Esophagus squamous epithelium (tissue), 5 donors: Measurements from ENCODE around the gene ASXL3. TPM values are rescaled to one million over a fixed set of nuclear protein-coding genes. Genes with fewer than 3 reads are reported as not detected.

Source experiments
- DNase-seq: peaks from one replicate; lab custom pipeline; 2025; lab: John Stamatoyannopoulos, UW
- H3K27ac ChIP-seq, 4 donors: fragments of 200-600 bp; sonication (generic); one replicate each; pipeline ENCODE4 v1.5.1; 2016 to 2019; ENCODE audit warnings: mild to moderate bottlenecking in 1 of 4
- H3K27me3 ChIP-seq, 4 donors: fragments of 200-600 bp; sonication (generic); 1 replicate in 3 of 4; 2 replicates in 1 of 4; pipeline versions ENCODE4 v1.5.1 to v1.6.0; 2017 to 2021; ENCODE audit warnings: antibody characterized with exemption in 1 of 4
- H3K36me3 ChIP-seq, 3 donors: fragments of 200-600 bp; sonication (generic); one replicate each; pipeline ENCODE4 v1.5.1; 2016 to 2019
- H3K4me1 ChIP-seq, 3 donors: fragments of 200-600 bp; sonication (generic); one replicate each; pipeline ENCODE4 v1.5.1; 2017 to 2019
- H3K4me3 ChIP-seq, 4 donors: fragments of 200-600 bp; sonication (generic); 1 replicate in 3 of 4; 2 replicates in 1 of 4; pipeline ENCODE4 v1.5.1; 2016 to 2019; ENCODE audit warnings: mild to moderate bottlenecking in 2 of 4, moderate library complexity in 1 of 4
- H3K9me3 ChIP-seq, 3 donors: fragments of 200-600 bp; sonication (generic); one replicate each; pipeline ENCODE4 v1.5.1; 2016 to 2019
- POLR2A ChIP-seq, 4 donors: fragments of 450-650 bp; IDR thresholded peaks; one replicate each; pipeline ENCODE4 v1.6.1; 2017; ENCODE audit warnings: antibody characterized with exemption in 4 of 4, mild to moderate bottlenecking in 4 of 4, moderate library complexity in 3 of 4
- WGBS, 2 donors: methylation state at CpG; one replicate each; pipeline ENCODE4 v1.1.5; 2018; 5-methylcytosine and 5-hydroxymethylcytosine counted together
- intact Hi-C: fragments of 100-400 bp; cut with DNase I; formaldehyde crosslinking; loops from one replicate; pipeline ENCODE4 v1.15.0; 2022
- total RNA-seq, 4 donors: library from RNA; depleted of rRNA; stranded (reverse); fragments of >200 nt; gene quantifications; one replicate each; pipeline ENCODE4 v1.1.0, GENCODE V29; 2016
- TF ChIP-seq, protein P1 (sequence below), 6 experiments: fragments of 450-650 bp in 4 of 6; fragments of 200-600 bp in 2 of 6; sonication (generic) in 2 of 6; IDR thresholded peaks; one replicate each; pipeline ENCODE4 v1.5.1; 2016 to 2019; ENCODE audit warnings: antibody characterized with exemption in 6 of 6, mild to moderate bottlenecking in 4 of 6, moderate library complexity in 4 of 6
- donor health status: DM: yes; HTN: yes; CAD: no.

ASXL3 gene
- total RNA-seq, 4 donors from 2014 or later = 0.18 to 0.57 (median 0.18) TPM; not detected in 1

DNA sequence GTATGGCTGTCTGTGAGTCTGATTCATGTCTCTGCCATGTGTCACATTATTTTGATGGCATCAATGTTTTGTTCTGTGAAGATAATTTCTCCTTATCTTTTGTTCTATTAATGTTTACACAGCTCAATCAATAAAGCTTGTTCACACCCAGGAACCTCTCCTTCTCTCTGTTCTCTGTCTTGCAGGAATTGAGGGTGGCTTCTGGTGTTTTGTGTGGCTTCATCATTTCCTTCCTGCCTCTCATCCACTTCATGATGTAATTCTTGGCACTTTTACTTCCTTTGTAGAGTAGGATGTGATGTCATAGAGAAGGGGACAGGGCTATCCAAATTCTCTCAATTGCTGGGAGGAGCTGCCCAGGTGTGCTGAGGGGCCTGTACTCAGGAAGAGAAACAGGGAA lies 27.2 kb downstream of the ASXL3 start:
- DNase-seq = no peak
- Histone ChIP-seq H3K4me3 (no peak overlapping the region), H3K27ac (no peak overlapping the region), H3K9me3 (no peaks in the 10 kb centered on the region), H3K36me3 (no peaks in the 10 kb centered on the region), H3K4me1 (no peaks in the 10 kb centered on the region), H3K27me3 (no peaks in the 10 kb centered on the region)
- intact Hi-C loops = no loop called here
- no peak for TF ChIP-seq POLR2A (IDR thresholded peaks at IDR 0.05)
- TF ChIP-seq, protein P1, sequence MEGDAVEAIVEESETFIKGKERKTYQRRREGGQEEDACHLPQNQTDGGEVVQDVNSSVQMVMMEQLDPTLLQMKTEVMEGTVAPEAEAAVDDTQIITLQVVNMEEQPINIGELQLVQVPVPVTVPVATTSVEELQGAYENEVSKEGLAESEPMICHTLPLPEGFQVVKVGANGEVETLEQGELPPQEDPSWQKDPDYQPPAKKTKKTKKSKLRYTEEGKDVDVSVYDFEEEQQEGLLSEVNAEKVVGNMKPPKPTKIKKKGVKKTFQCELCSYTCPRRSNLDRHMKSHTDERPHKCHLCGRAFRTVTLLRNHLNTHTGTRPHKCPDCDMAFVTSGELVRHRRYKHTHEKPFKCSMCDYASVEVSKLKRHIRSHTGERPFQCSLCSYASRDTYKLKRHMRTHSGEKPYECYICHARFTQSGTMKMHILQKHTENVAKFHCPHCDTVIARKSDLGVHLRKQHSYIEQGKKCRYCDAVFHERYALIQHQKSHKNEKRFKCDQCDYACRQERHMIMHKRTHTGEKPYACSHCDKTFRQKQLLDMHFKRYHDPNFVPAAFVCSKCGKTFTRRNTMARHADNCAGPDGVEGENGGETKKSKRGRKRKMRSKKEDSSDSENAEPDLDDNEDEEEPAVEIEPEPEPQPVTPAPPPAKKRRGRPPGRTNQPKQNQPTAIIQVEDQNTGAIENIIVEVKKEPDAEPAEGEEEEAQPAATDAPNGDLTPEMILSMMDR (IDR thresholded peaks at IDR 0.05) = no peak

DNA sequence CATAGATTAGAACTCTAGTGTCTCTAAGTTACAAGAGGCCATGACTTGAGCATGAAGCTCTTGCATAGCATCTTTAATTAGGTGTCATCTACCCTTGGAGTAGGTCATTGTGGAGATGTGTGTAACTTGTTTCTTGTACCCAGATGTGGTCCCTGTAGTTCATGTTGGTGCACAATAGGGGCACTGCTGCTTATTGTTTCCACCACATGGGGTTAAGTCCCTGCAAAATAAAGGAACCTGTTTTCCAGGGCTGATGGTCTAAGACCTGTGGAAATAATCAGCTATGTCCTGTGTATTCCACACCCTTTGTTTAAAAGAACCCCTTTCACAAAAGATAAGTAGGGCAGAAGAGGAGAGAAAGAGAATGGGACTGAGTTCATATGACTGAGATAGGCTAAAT lies 28.6 kb downstream of the ASXL3 start:
- Histone ChIP-seq H3K27ac (no peak overlapping the region), H3K27me3 (no peaks in the 10 kb centered on the region), H3K36me3 (no peaks in the 10 kb centered on the region), H3K9me3 (no peaks in the 10 kb centered on the region), H3K4me3 (no peak overlapping the region), H3K4me1 (no peaks in the 10 kb centered on the region)
- intact Hi-C loops = no loop called here
- no peak for TF ChIP-seq POLR2A (IDR thresholded peaks at IDR 0.05)
- TF ChIP-seq, protein P1 (IDR thresholded peaks at IDR 0.05) = no peak
- no peak for DNase-seq

DNA sequence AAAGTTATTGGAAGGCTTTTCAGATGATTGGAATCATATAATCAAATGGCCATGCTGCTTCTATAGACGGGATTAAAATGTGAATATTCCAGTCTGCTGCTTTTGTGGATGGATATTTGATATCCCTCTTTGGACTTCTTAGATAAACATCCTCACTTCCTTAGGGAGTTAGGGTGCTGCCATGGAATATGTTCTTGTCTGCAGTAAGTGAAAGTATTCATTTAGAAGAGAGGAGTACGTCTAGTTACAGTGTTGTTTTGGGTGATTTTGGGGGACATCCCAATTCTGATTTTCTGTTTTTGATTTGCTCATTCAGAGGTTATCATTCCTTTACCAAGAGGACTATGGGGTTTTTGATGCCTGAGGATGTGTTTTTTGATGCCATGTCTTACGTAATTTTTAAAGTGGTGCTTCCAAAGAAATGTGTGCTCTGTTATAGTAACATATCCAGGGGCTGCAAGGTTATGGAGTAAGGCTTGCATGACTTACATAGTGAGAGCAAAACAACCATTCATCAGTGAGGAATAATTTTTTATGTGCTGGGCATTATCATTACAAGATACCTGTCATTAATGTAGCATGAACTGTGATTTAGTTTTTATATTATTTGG lies 33.6 kb downstream of the ASXL3 start:
- Histone ChIP-seq H3K9me3 (no peaks in the 10 kb centered on the region), H3K4me3 (no peak overlapping the region), H3K36me3 (no peaks in the 10 kb centered on the region), H3K27ac (no peak overlapping the region), H3K4me1 (no peaks in the 10 kb centered on the region), H3K27me3 (no peaks in the 10 kb centered on the region)
- TF ChIP-seq, protein P1 (IDR thresholded peaks at IDR 0.05) = no peak
- TF ChIP-seq POLR2A (IDR thresholded peaks at IDR 0.05) = no peak
- no peak for DNase-seq
- 57 to 69% methylated on average over 3 of the region's 3 CpGs for WGBS, 2 donors
- intact Hi-C loops = no loop called here

DNA sequence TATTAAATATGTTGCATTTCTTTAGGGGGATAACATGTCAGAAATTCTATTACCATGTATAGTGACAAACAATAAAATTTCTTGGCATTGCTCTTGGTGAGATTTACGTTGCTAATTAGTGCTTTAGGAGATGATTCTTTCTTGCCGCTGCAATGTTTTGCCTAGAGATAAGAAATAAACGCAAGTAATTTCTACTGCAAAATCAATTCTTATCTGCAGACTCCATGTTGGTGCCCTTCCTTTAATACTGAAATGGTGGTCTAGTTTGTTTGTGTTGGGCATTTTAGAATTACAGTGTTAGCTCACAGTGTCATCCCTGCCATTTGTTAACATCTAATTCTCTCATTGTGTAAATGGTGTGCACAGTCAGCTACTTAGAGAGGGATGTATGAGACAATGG lies 34.6 kb downstream of the ASXL3 start:
- DNase-seq = no peak
- Histone ChIP-seq H3K4me3 (no peak overlapping the region), H3K27me3 (no peaks in the 10 kb centered on the region), H3K9me3 (no peaks in the 10 kb centered on the region), H3K36me3 (no peaks in the 10 kb centered on the region), H3K4me1 (no peaks in the 10 kb centered on the region), H3K27ac (no peak overlapping the region)
- intact Hi-C loops = no loop called here
- no peak for TF ChIP-seq POLR2A (IDR thresholded peaks at IDR 0.05)
- TF ChIP-seq, protein P1 (IDR thresholded peaks at IDR 0.05) = no peak
- 82 to 83% methylated on average over 3 of the region's 3 CpGs for WGBS, 2 donors

DNA sequence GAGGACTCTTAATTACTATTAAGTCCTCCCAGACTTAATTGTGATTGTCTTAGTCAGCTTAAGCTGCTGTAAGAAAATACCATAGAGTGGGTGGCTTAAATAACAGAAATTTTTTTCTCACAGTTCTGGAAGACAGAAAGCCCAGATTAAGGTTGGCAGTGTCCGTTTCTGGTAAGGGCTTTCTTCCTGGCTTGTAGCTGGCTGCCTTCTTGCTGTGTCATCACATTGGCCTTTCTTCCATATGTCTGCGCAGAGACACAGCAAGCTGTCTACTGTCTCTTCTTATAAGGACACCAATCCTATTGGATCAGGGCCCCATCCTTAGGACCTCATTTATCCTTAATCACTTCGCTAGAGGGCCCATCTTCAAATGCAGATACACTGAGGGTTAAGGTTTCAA lies 38.5 kb downstream of the ASXL3 start:
- TF ChIP-seq, protein P1 (IDR thresholded peaks at IDR 0.05) = no peak
- no peak for TF ChIP-seq POLR2A (IDR thresholded peaks at IDR 0.05)
- H3K36me3 ChIP-seq = no peaks in the 10 kb centered on the region
- intact Hi-C loops = no loop called here
- no peaks in the 10 kb centered on the region for H3K27me3 ChIP-seq
- H3K27ac ChIP-seq = no peak overlapping the region
- no peak for DNase-seq
- no peaks in the 10 kb centered on the region for H3K9me3 ChIP-seq
- no peak overlapping the region for H3K4me3 ChIP-seq
- WGBS, 2 donors = 76% methylated on average over 3 of the region's 3 CpGs
- no peaks in the 10 kb centered on the region for H3K4me1 ChIP-seq
